ENCODE results near the gene HIPK3. TPM values are rescaled to one million over a fixed set of nuclear protein-coding genes. Genes with fewer than 3 reads are reported as not detected.
"Not testable (repeated sequence)": the region's sequence is repeated elsewhere in the genome, so short reads cannot be mapped to it uniquely, and the experiment has no call there.

The HIPK3 gene
- total RNA-seq, 1 experiment from 2014 or later, result 68.5 TPM

DNA sequence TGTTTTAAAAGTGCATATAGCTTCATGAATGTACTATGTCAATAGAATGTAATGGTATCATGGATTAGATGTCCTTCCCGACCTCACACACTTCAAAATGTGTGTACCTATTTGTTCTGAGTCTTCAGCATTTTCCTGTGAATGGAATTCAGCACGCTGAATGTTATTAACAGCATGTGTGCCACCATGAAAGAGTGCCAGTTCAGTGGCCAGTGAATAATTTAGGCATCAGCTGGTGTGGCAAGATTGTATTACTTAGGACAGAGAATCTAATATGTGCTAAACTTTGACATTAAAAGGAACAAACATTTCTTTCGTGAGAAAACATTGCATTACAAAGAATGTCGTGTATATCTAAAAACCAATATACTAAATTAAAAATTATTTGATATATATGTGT is 46.4 kb downstream of the HIPK3 start:
- peaks cover 15% of the 10 kb centered on the region for H3K36me3 Mint-ChIP-seq (ENCODE audit: insufficient read depth, unreplicated experiment)
- POLR2A ChIA-PET, result no interaction called here
- BruUV-seq (replicated peaks), result no TSS peak
- H3K4me3 Mint-ChIP-seq (ENCODE audit: unreplicated experiment), result no peak overlapping the region
- CTCF ChIA-PET, result no interaction called here
- H3K27me3 Mint-ChIP-seq (ENCODE audit: insufficient read depth, unreplicated experiment), result no peaks in the 10 kb centered on the region
- Histone ChIP-seq H3K4me1 (no peaks in the 10 kb centered on the region), H3K27me3 (replicated peaks; ENCODE audit: control insufficient read depth, insufficient read depth, low read length) (no peaks in the 10 kb centered on the region), H3K36me3 (ENCODE audit: control insufficient read depth, insufficient read depth, low read length) (no peaks in the 10 kb centered on the region), H3K4me3 (ENCODE audit: low read depth, low read length) (no peak overlapping the region), H3K9me3 (no peaks in the 10 kb centered on the region)
- H3K9me3 Mint-ChIP-seq (ENCODE audit: unreplicated experiment), result no peaks in the 10 kb centered on the region
- DNase-seq, result no peak
- H3K27ac Mint-ChIP-seq (ENCODE audit: unreplicated experiment), result no peak overlapping the region
- intact Hi-C loops (cut with micrococcal nuclease; ENCODE audit: unreplicated experiment), result no loop called here
- TF ChIP-seq, protein P1, sequence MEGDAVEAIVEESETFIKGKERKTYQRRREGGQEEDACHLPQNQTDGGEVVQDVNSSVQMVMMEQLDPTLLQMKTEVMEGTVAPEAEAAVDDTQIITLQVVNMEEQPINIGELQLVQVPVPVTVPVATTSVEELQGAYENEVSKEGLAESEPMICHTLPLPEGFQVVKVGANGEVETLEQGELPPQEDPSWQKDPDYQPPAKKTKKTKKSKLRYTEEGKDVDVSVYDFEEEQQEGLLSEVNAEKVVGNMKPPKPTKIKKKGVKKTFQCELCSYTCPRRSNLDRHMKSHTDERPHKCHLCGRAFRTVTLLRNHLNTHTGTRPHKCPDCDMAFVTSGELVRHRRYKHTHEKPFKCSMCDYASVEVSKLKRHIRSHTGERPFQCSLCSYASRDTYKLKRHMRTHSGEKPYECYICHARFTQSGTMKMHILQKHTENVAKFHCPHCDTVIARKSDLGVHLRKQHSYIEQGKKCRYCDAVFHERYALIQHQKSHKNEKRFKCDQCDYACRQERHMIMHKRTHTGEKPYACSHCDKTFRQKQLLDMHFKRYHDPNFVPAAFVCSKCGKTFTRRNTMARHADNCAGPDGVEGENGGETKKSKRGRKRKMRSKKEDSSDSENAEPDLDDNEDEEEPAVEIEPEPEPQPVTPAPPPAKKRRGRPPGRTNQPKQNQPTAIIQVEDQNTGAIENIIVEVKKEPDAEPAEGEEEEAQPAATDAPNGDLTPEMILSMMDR (IDR thresholded peaks at IDR 0.05; ENCODE audit: insufficient read depth in 1 of 2, low read depth in 1 of 2, low read length in 1 of 2, severe bottlenecking in 1 of 2, unreplicated experiment in 1 of 2), result no peak
- peaks cover 8% of the 10 kb centered on the region for H3K4me1 Mint-ChIP-seq (ENCODE audit: low read depth, unreplicated experiment)

DNA sequence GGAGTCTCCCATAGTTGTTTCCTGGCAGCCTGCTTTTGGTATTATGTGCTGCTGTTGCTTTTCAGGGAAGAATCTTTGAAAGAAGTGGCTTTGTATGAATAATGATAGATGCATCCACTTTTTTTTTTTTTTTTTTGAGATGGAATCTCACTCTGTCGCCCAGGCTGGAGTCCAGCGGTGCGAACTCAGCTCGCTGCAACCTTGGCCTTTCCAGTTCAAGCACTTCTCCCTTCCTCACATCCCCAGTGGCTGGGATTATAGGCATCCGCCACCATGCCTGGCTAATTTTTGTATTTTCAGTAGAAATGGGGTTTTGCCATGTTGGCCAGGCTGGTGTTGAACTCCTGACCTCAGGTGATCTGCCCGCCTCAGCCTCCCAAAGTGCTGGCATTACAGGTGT is 49.6 kb downstream of the HIPK3 start:
- POLR2A ChIA-PET; BruUV-seq (replicated peaks): not testable (repeated sequence)

DNA sequence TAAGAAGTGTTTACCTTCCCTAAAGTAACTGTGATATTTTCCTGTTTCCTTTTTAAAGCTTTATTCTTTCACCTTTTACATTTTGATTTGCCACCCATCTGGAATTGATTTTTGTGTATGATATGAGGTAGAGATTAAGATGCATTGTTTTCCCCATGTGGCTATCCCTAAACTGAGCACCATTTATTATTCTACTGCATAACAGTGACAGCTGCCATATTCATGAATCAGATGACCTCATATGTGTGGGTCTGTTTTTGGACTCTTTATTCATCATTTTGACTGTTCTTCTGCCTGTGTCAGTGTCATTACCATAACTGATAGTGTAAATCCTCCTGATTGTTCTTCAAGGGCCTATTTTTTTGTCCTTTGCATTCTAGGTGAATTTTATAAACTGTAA is 50.8 kb downstream of the HIPK3 start:
- TF ChIP-seq, protein P1 (IDR thresholded peaks at IDR 0.05; ENCODE audit: insufficient read depth in 1 of 2, low read depth in 1 of 2, low read length in 1 of 2, severe bottlenecking in 1 of 2, unreplicated experiment in 1 of 2), result no peak
- Mint-ChIP-seq H3K27me3 (ENCODE audit: insufficient read depth, unreplicated experiment) (no peaks in the 10 kb centered on the region), H3K27ac (ENCODE audit: unreplicated experiment) (no peak overlapping the region)

More for the DNA sequence above, 49.6 kb downstream of the HIPK3 start:
- H3K36me3 Mint-ChIP-seq (ENCODE audit: insufficient read depth, unreplicated experiment); intact Hi-C loops (cut with micrococcal nuclease; ENCODE audit: unreplicated experiment); H3K4me3 Mint-ChIP-seq (ENCODE audit: unreplicated experiment); DNase-seq; H3K27me3 Mint-ChIP-seq (ENCODE audit: insufficient read depth, unreplicated experiment); H3K27me3 ChIP-seq (replicated peaks; ENCODE audit: control insufficient read depth, insufficient read depth, low read length); H3K36me3 ChIP-seq (ENCODE audit: control insufficient read depth, insufficient read depth, low read length); H3K27ac Mint-ChIP-seq (ENCODE audit: unreplicated experiment); CTCF ChIA-PET; H3K9me3 Mint-ChIP-seq (ENCODE audit: unreplicated experiment); H3K4me1 ChIP-seq; H3K4me3 ChIP-seq (ENCODE audit: low read depth, low read length); H3K9me3 ChIP-seq: not testable (repeated sequence)
- peaks cover 18% of the 10 kb centered on the region for H3K4me1 Mint-ChIP-seq (ENCODE audit: low read depth, unreplicated experiment)

DNA sequence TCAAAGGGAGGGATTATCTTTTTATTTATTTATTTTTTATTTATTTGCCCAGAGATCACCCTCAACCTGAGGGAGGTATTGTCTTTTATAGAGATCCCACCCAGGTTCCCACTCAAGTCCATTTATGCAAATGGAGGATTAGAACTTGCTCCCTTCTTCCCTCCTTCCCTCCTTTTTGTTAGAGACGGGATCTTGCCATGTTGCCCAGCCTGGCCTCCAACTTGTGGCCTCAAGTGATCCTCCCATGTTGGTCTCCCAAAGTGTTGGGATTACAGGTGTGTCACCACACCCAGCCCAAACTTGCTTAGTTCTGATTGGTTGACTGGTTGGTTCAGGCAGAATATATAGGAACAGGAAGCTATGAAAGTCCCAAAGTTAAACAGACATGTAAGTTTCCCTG is 51.9 kb downstream of the HIPK3 start:
- no peaks in the 10 kb centered on the region for H3K36me3 ChIP-seq (ENCODE audit: control insufficient read depth, insufficient read depth, low read length)
- intact Hi-C loops (cut with micrococcal nuclease; ENCODE audit: unreplicated experiment), result no loop called here
- ChIA-PET POLR2A (no interaction called here), CTCF (no interaction called here)
- Mint-ChIP-seq H3K4me1 (ENCODE audit: low read depth, unreplicated experiment) (peaks cover 18% of the 10 kb centered on the region), H3K27ac (ENCODE audit: unreplicated experiment) (no peak overlapping the region), H3K4me3 (ENCODE audit: unreplicated experiment) (no peak overlapping the region), H3K27me3 (ENCODE audit: insufficient read depth, unreplicated experiment) (no peaks in the 10 kb centered on the region), H3K36me3 (ENCODE audit: insufficient read depth, unreplicated experiment) (peaks cover 6% of the 10 kb centered on the region), H3K9me3 (ENCODE audit: unreplicated experiment) (no peaks in the 10 kb centered on the region)
- no peaks in the 10 kb centered on the region for H3K27me3 ChIP-seq (replicated peaks; ENCODE audit: control insufficient read depth, insufficient read depth, low read length)
- TF ChIP-seq, protein P1 (IDR thresholded peaks at IDR 0.05; ENCODE audit: insufficient read depth in 1 of 2, low read depth in 1 of 2, low read length in 1 of 2, severe bottlenecking in 1 of 2, unreplicated experiment in 1 of 2), result no peak
- H3K4me3 ChIP-seq (ENCODE audit: low read depth, low read length), result no peak overlapping the region
- DNase-seq, result no peak
- BruUV-seq (replicated peaks), result no TSS peak
- no peaks in the 10 kb centered on the region for H3K4me1 ChIP-seq
- no peaks in the 10 kb centered on the region for H3K9me3 ChIP-seq

More for the DNA sequence above, 50.8 kb downstream of the HIPK3 start:
- BruUV-seq (replicated peaks), result no TSS peak
- CTCF ChIA-PET, result no interaction called here
- Histone ChIP-seq H3K9me3 (no peaks in the 10 kb centered on the region), H3K4me3 (ENCODE audit: low read depth, low read length) (no peak overlapping the region), H3K4me1 (no peaks in the 10 kb centered on the region), H3K27me3 (replicated peaks; ENCODE audit: control insufficient read depth, insufficient read depth, low read length) (no peaks in the 10 kb centered on the region), H3K36me3 (ENCODE audit: control insufficient read depth, insufficient read depth, low read length) (no peaks in the 10 kb centered on the region)
- DNase-seq, result no peak
- Mint-ChIP-seq H3K36me3 (ENCODE audit: insufficient read depth, unreplicated experiment) (peaks cover 6% of the 10 kb centered on the region), H3K4me1 (ENCODE audit: low read depth, unreplicated experiment) (peaks cover 18% of the 10 kb centered on the region), H3K4me3 (ENCODE audit: unreplicated experiment) (no peak overlapping the region), H3K9me3 (ENCODE audit: unreplicated experiment) (no peaks in the 10 kb centered on the region)
- intact Hi-C loops (cut with micrococcal nuclease; ENCODE audit: unreplicated experiment), result no loop called here
- POLR2A ChIA-PET, result interaction anchor here (0.7 kb wide), 1 partner anchor 204 kb away, joined by 4 read pairs; no protein-coding TSS in a partner anchor

All from Caco-2 (cell line).